ENCODE results near the gene GTPBP6.

- TF ChIP-seq CTCF (IDR thresholded peaks at IDR 0.05) = no peak
- TF ChIP-seq POLR2A (IDR thresholded peaks at IDR 0.05) = no peak
Measured at GRCh38 chrX:332496-332860, 13.9 kb upstream of the GTPBP6 start.

Data from adrenal gland (tissue), 5 donors.